HCT116 (cell line): ENCODE measurements around the gene CNTROB. TPM values are rescaled to one million over a fixed set of nuclear protein-coding genes. Genes with fewer than 3 reads are reported as not detected.

ENCODE experiments used
- ATAC-seq: fragments of 200-7000 bp; cut with Tn5 transposase; 2 replicates; pipeline ENCODE4 v1.9.1; 2020; ENCODE audit warnings: mild to moderate bottlenecking, moderate library complexity
- BruUV-seq: library from RNA; stranded (reverse); fragments of 400-500 nt; replicated peaks from 2 replicates; lab custom pipeline; 2021; lab: Mats Ljungman, UMichigan
- CTCF ChIA-PET: fragments of 300-600 bp; sonication (Branson Sonifier 250); formaldehyde crosslinking; loops from one replicate; lab custom pipeline; 2021; ENCODE audit warnings: antibody characterized with exemption; lab: Charles Lee
- POLR2A ChIA-PET: fragments of 300-600, 350-600 bp; sonication (Branson Sonifier 250); formaldehyde crosslinking; loops from one replicate; lab custom pipeline; 2021; ENCODE audit warnings: antibody characterized with exemption; lab: Charles Lee
- RAD21 ChIA-PET, 2 experiments: fragments of 300-600 bp; sonication (Branson Sonifier 250); formaldehyde crosslinking; loops; one replicate each; lab custom pipeline; 2023; ENCODE audit warnings: low total read pairs in 2 of 2; ENCODE audit not compliant: uncharacterized antibody in 2 of 2, unreplicated experiment in 2 of 2, low non-redundant PET in 1 of 2; lab: Charles Lee
- DNase-seq: peaks from one replicate; pipeline ENCODE4 v3.0.0-alpha.2; 2010; ENCODE audit warnings: low read depth, low spot score
- H2AFZ ChIP-seq: fragments of 200-600 bp; shearing (Covaris generic), sonication (generic); 2 replicates; pipeline ENCODE4 v1.6.1; 2017; ENCODE audit warnings: low read depth, mixed run types, mixed read lengths, antibody characterized with exemption, low read length; ENCODE audit not compliant: poor library complexity, severe bottlenecking
- H3K27ac ChIP-seq: 2 replicates; pipeline ENCODE4 v1.5.1; 2012; ENCODE audit warnings: low read depth, low read length
- H3K27me3 ChIP-seq: fragments of 200-600 bp; sonication (generic); 2 replicates; pipeline ENCODE4 v1.6.1; 2016; ENCODE audit warnings: mixed run types, low read length, mixed read lengths; ENCODE audit not compliant: insufficient read depth
- H3K36me3 ChIP-seq, 2 experiments: fragments of 200-500 bp in 1 of 2; fragments of 200-600 bp in 1 of 2; sonication (Bioruptor generic) in 1 of 2; sonication (generic) in 1 of 2; 2 replicates each; pipeline versions ENCODE4 v1.5.1 to v1.6.1; 2014 to 2016; ENCODE audit warnings: low read length in 2 of 2, inconsistent platforms in 1 of 2, mixed read lengths in 1 of 2, mixed run types in 1 of 2; ENCODE audit not compliant: insufficient read depth in 2 of 2, control insufficient read depth in 1 of 2
- H3K4me1 ChIP-seq, 2 experiments: fragments of 200-600 bp in 1 of 2; sonication (generic) in 1 of 2; 2 replicates each; pipeline versions ENCODE4 v1.5.1 to v1.6.1; 2012 to 2017; ENCODE audit warnings: low read length in 2 of 2, inconsistent platforms in 1 of 2, mild to moderate bottlenecking in 1 of 2, mixed read lengths in 1 of 2, mixed run types in 1 of 2, moderate library complexity in 1 of 2; ENCODE audit not compliant: insufficient read depth in 2 of 2, control insufficient read depth in 1 of 2
- H3K4me2 ChIP-seq: fragments of 200-600 bp; sonication (generic); 2 replicates; pipeline ENCODE4 v1.6.1; 2017; ENCODE audit warnings: mixed run types, low read length, mixed read lengths
- H3K4me3 ChIP-seq, 2 experiments: fragments of 200-600 bp in 1 of 2; sonication (generic) in 1 of 2; replicated peaks in 1 of 2; 2 replicates each; pipeline ENCODE4 v1.5.1; 2011 to 2016; ENCODE audit warnings: low read length in 2 of 2, control low read depth in 1 of 2, low read depth in 1 of 2, mild to moderate bottlenecking in 1 of 2, mixed read lengths in 1 of 2, mixed run types in 1 of 2
- H3K79me2 ChIP-seq: fragments of 200-600 bp; sonication (generic); 2 replicates; pipeline ENCODE4 v1.6.1; 2017; ENCODE audit warnings: mild to moderate bottlenecking, mixed run types, low read length, moderate library complexity, mixed read lengths; ENCODE audit not compliant: insufficient read depth
- H3K9ac ChIP-seq: fragments of 200-600 bp; sonication (generic); 2 replicates; pipeline ENCODE4 v1.6.1; 2016; ENCODE audit warnings: low read length, mixed read lengths
- H3K9me2 ChIP-seq: fragments of 200-600 bp; sonication (generic), shearing (Covaris generic); 2 replicates; pipeline ENCODE4 v1.6.1; 2017; ENCODE audit warnings: mixed run types, mild to moderate bottlenecking, moderate library complexity; ENCODE audit not compliant: insufficient read depth
- H3K9me3 ChIP-seq, 2 experiments: fragments of 200-500 bp in 1 of 2; fragments of 200-600 bp in 1 of 2; sonication (Bioruptor generic) in 1 of 2; sonication (generic) in 1 of 2; 2 replicates each; pipeline ENCODE4 v1.6.1; 2014 to 2017; ENCODE audit warnings: low read length in 2 of 2, mixed read lengths in 2 of 2, inconsistent platforms in 1 of 2, low read depth in 1 of 2, mild to moderate bottlenecking in 1 of 2, mixed run types in 1 of 2, moderate library complexity in 1 of 2; ENCODE audit not compliant: control insufficient read depth in 1 of 2, insufficient read depth in 1 of 2
- H4K20me1 ChIP-seq: fragments of 200-600 bp; sonication (generic), shearing (Covaris generic); 2 replicates; pipeline ENCODE4 v1.6.1; 2017; ENCODE audit warnings: mixed run types, mild to moderate bottlenecking, moderate library complexity; ENCODE audit not compliant: insufficient read depth
- CEBPB ChIP-seq: IDR thresholded peaks from 2 replicates; pipeline ENCODE4 v1.6.1; 2012; ENCODE audit warnings: low read depth
- RAD21 ChIP-seq: IDR thresholded peaks from 2 replicates; pipeline ENCODE4 v1.6.1; 2012; ENCODE audit warnings: low read depth, mild to moderate bottlenecking
- intact Hi-C: fragments of 100-400 bp; cut with micrococcal nuclease; formaldehyde crosslinking; loops from 2 replicates; pipeline ENCODE4 v1.10.0; 2022
- total RNA-seq: library from RNA; stranded (reverse); gene quantifications from one replicate; pipeline ENCODE4 v1.2.1, GENCODE V29; 2021; ENCODE audit not compliant: unreplicated experiment

The CNTROB gene
- total RNA-seq, 1 experiment from 2014 or later = 54.6 TPM

DNA sequence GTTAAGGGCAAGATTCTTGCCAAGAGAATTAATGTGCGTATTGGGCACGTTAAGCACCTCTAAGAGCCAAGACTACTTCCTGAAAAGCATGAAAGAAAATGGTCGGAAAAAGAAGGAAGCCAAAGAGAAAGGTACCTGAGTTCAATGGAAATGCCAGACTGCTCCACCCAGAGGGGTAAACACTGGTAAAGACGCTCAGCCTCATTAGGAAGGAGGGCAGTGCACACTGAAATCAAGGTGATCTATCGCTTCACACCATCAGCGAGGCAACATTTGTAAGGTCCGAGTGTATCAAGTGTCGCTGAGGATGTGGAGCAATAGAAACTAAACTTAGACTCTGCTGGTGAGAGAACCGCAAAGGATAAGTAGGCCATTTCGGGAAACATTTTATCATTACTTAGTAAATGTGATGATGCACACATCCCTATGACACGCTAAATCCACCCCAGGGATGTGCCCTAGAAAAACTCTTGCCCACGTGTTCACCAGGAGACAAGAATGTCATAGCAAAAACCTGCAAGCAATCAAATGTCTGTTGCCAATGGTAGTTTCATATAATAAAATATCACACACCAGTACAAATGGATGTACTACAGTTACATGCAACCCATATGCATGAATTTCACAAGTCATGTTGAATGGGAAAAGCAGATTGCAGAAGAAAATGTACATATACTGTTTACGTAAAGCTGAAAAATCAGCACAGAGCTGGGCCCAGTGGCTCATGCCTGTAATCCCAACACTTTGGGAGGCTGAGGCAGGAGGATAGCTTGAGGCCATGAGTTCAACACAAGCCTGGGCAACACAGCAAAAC is 23.6 kb downstream of the CNTROB start:
- CTCF ChIA-PET = no interaction called here
- no TSS peak for BruUV-seq
- POLR2A ChIA-PET = interaction anchor here (0.9 kb wide), 1 partner anchor 23 kb away, joined by 3 read pairs; no protein-coding TSS in a partner anchor

DNA sequence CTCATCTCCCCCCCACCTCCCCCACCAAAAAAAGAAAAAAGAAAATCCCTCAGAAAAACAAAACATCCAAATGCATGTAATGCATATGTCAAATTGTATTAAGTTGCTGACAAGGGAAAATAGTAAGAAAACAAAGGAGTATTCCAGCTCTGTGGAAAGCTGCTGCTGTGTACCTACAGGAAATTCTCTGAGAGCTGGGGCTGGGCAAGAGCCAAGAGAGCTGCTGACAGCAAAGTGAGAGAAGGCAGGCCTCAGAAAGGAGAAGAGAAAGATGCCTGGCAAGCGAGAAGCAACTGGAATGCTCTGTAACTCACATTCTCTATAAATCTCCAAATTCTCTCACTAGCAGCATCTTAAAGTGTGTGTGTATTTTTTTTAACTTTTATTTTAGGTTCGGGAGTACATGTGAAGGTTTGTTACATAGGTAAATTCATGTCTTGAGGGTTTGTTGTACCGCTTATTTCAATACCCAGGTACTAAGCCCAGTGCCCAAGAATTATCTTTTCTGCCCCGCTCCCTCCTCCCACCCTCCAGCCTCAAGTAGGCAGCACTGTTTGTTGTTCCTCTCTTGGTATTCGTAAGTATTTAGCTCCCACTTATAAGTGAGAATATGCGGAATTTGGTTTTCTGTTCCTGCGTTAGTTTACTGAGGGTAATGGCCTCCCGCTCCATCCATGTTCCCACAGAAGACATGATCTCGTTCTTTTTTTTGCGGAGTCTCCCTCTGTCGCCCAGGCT is 24.4 kb downstream of the CNTROB start:
- H3K36me3 ChIP-seq = no peaks in the 10 kb centered on the region
- no peak overlapping the region for H3K9ac ChIP-seq
- H3K9me3 ChIP-seq = no peaks in the 10 kb centered on the region
- no peaks in the 10 kb centered on the region for H4K20me1 ChIP-seq
- TF ChIP-seq RAD21 = no peak
- RAD21 ChIA-PET = no interaction called here
- intact Hi-C loops = no loop called here
- CTCF ChIA-PET = no interaction called here
- H3K4me3 ChIP-seq = no peak overlapping the region
- no peak overlapping the region for H2AFZ ChIP-seq
- no peak for ATAC-seq
- no peaks in the 10 kb centered on the region for H3K27me3 ChIP-seq
- H3K27ac ChIP-seq = no peak overlapping the region
- POLR2A ChIA-PET = interaction anchor here (0.9 kb wide), 1 partner anchor 24 kb away, joined by 3 read pairs; no protein-coding TSS in a partner anchor
- H3K4me2 ChIP-seq = no peak overlapping the region
- no peaks in the 10 kb centered on the region for H3K79me2 ChIP-seq
- no peaks in the 10 kb centered on the region for H3K9me2 ChIP-seq
- no peaks in the 10 kb centered on the region for H3K4me1 ChIP-seq
- no peak for DNase-seq
- no TSS peak for BruUV-seq

More for the DNA sequence above, 23.6 kb downstream of the CNTROB start:
- intact Hi-C loops = no loop called here
- Histone ChIP-seq H3K9me2 (no peaks in the 10 kb centered on the region), H3K79me2 (no peaks in the 10 kb centered on the region), H3K27ac (no peak overlapping the region), H3K4me3 (no peak overlapping the region), H4K20me1 (no peaks in the 10 kb centered on the region), H3K4me2 (no peak overlapping the region), H3K9ac (no peak overlapping the region), H3K27me3 (no peaks in the 10 kb centered on the region)
- DNase-seq (no peak), ATAC-seq (no peak)
- TF ChIP-seq CEBPB = no peak
- TF ChIP-seq, all 23 proteins: peak for 0
- RAD21 ChIA-PET = no interaction called here
- no peaks in the 10 kb centered on the region for H3K4me1 ChIP-seq
- no peaks in the 10 kb centered on the region for H3K9me3 ChIP-seq
- H2AFZ ChIP-seq = no peak overlapping the region
- no peaks in the 10 kb centered on the region for H3K36me3 ChIP-seq
